Jurkat, Clone E6-1 (cell line): ENCODE data around the gene TBC1D19.

Experiments
- DNase-seq: peaks from one replicate; pipeline ENCODE4 v3.0.0-alpha.2; 2011; ENCODE audit warnings: low read depth, low spot score
- H3K4me3 ChIP-seq: 2 replicates; pipeline ENCODE4 v1.5.1; 2011; ENCODE audit warnings: mild to moderate bottlenecking, low read length, control low read depth, moderate library complexity

The TBC1D19 gene

GRCh38 chr4:26792639-26793038 is 208.8 kb downstream of the TBC1D19 start:
- DNase-seq, result no peak
- no peak overlapping the region for H3K4me3 ChIP-seq

- DNase-seq, result no peak
Measured at GRCh38 chr4:26793735-26794134, 209.9 kb downstream of the TBC1D19 start.

GRCh38 chr4:26796081-26796480 is 212.2 kb downstream of the TBC1D19 start:
- no peak overlapping the region for H3K4me3 ChIP-seq
- no peak for DNase-seq

More at GRCh38 chr4:26793735-26794134, 209.9 kb downstream of the TBC1D19 start:
- no peak overlapping the region for H3K4me3 ChIP-seq

GRCh38 chr4:26802790-26803189 is 218.9 kb downstream of the TBC1D19 start:
- no peak overlapping the region for H3K4me3 ChIP-seq
- no peak for DNase-seq

- peak; percentile 71 for DNase-seq
- no peak overlapping the region; the same call in 1 of the 2 replicates for H3K4me3 ChIP-seq
Measured at GRCh38 chr4:26803211-26803861, 219.5 kb downstream of the TBC1D19 start.

GRCh38 chr4:26804451-26804850 is 220.6 kb downstream of the TBC1D19 start:
- DNase-seq, result no peak
- H3K4me3 ChIP-seq, result no peak overlapping the region

GRCh38 chr4:26804925-26805324 is 221.0 kb downstream of the TBC1D19 start:
- DNase-seq, result no peak
- H3K4me3 ChIP-seq, result no peak overlapping the region
